IPS-11a (cell line): ENCODE results near the gene BCKDHA.
"Not testable (repeated sequence)": the region's sequence is repeated elsewhere in the genome, so short reads cannot be mapped to it uniquely, and the experiment has no call there.

ENCODE experiments used
- H3K4me3 ChIP-seq: one replicate; pipeline ENCODE4 v1.5.1; 2013; ENCODE audit warnings: low read depth, low read length, control low read depth

BCKDHA gene

DNA sequence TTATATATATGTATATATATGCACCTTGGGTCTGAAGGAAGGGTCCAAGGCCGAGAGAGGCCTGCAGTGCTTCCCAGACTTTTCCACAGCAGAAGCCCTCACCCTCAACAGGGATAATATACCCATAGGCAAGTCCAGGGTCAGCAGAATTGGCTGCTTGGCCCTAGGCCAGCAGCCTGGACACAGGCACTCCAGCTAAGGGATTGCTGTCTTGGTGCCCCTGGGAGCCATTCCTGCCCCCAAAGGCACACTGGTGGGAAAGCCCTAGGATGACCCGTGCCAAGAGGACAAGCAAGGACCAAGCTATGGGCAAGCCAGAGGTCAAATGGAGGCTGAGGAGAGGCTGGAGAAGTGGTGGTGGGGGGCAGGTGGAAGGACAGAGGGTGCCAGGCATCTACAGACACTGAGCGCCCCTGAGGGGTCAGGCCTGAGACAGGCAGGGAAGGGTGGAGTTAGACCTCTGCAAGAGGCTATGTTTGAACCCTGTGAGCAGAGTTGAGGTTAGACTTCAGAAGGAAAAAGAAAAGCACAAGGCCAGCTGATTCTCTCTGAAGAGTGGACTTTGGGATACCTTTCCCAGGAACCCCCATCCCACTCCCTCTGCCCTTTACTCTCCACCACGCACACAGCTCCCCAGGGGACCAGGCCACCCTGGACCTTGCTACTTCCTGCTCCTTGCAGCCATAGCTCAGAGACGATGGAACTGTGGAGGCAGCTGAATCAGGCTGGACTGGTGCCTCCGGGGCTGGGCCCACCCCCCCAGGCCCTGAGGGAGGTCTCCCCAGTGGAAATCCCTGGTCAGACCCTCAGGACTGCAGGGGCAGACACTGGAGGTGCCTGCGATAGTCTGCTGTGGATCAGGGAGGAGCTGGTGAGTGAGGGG is 45.1 kb downstream of the BCKDHA start, which contains the start of gene ERICH4:
Gene ERICH4, plus strand, starts transcription at position 684 of the 883 bp plus-strand sequence. Its CDS starts 14 bp downstream, at position 698.
- no peak within 1 kb of the TSS for H3K4me3 ChIP-seq

DNA sequence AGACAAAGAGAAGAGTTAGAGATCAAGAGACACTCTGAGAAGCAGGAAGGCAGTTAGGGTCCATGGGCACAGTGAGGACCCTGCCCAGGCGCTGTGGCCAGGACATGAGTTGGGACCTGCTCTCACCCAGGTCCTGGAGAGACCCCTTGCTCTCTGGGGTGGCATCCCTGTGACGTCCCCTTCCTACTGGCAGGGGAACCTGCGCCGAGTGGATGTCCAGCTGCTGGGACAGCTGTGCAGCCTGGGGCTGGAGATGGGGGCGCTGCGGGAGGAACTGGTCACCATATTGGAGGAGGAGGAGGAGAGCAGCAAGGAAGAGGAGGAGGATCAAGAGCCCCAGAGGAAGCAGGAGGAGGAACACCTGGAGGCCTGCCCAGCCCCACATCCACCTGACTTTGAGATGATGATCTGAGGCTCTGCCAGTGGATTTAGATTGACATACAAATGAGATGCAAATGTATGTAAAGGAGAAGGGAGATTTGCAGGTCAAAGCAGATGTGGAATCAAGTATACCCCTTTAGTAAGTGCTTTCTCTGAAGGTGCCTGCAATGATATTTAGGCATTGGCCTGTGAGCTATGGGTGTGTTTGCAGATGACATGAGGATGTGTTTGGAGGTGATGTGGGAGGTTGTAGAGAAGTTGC is 46.3 kb downstream of the BCKDHA start:
- H3K4me3 ChIP-seq: no peak overlapping the region

DNA sequence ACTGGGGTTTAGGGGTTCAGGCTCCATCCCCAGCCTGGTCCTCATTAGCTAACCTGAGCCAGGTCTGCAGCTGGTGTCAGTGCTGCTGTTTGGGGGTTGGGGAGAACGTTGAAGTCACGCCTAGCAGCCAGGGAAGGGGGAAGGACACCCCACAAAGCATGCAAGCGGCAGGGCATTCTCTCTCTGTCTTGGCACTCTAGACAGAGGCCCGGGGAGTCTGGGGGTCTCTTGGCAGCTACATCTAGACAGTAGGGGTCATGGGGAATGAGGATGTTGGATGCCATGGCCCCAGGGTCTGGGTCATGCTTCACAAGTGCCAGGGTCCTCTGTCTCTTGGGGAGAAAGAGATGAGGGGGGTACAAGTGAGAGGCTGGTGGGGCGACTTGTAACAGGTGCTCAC is 48.0 kb downstream of the BCKDHA start:
- H3K4me3 ChIP-seq: no peak overlapping the region

DNA sequence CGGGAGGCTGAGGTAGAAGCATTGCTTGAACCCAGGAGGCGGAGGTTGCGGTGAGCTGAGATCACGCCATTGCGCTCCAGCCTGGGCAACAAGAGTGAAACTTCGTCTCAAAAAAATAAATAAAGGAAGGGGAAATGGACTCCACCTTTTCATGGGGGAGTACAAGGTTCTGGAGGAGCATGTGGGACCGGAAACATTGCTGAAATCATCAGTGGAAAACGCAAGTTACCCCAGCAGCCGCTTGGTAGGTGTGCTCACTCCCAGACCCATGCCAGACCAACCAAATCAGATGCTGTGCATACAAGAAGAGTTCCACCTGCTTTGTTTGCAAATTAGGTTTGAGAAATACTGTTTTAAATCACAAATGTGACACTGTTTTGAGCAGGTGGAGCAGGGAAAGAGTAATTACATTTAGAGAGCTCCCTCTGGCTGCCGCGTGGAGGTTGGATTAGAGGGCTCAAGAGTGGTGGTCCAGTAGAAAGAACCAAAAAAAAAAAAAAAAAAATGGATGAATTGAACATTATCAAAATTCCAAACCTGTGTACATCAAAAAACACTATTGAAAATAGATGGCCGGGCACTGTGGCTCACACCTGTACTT is 50.2 kb downstream of the BCKDHA start:
- no peak overlapping the region for H3K4me3 ChIP-seq

DNA sequence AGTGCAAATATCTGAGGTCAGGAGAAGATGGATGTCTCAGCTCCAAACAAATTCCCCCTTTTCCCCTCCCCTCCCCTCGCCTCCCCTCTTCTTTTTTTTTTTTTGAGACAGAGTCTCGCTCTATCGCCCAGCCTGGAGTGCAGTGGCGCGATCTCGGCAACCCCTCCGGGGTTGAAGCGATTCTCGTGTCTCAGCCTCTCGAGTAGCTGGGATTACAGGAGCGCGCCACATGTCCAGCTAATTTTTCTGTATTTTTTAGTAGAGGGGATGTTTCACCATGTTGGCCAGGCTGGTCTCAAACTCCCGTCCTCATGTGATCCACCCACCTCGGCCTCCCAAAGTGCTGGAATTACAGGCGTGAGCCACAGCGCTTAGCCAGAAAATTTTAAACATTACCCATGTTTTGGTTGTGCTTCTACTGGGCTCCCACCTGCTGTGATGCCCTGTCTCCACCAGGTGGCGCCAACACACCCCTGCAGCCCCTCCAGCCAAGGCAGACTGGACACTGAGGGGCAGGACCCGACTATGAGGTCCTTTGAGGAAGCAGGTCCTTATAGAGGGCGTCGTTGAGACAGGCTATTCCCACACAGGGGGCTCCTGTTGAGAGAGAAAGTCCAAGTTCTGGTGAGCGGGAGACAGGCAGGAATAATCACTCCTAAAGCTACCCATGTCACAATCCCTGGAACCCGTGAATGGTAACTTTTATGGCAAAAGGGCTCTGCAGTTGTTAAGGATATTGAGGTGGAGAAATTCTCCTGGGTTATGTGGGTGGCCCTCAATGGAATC is 51.7 kb downstream of the BCKDHA start:
- no peak overlapping the region for H3K4me3 ChIP-seq

GRCh38 chr19:41449865-41450178 is 52.2 kb downstream of the BCKDHA start:
- H3K4me3 ChIP-seq: no peak overlapping the region

GRCh38 chr19:41452584-41453275 is 55.1 kb downstream of the BCKDHA start:
- no peak overlapping the region for H3K4me3 ChIP-seq

DNA sequence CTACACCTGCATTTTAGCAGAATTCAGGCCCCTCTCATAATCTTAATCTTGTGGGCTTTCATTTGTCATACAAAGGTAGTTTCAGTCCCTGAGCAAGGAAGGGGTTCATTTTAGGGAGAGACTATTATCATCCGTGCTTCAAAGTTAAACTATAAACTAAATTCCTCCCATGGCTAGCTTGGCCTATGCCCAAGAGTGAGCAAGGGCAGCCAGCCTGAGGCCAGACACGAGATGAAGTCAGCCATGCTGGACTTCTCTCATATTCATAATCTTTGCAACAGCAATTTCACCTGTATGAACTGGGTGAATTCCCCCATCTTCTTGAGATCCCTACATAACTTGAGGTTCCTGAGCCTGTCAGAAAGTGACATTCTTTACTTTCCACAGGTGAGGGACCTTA is 58.3 kb downstream of the BCKDHA start:
- H3K4me3 ChIP-seq: no peak overlapping the region

DNA sequence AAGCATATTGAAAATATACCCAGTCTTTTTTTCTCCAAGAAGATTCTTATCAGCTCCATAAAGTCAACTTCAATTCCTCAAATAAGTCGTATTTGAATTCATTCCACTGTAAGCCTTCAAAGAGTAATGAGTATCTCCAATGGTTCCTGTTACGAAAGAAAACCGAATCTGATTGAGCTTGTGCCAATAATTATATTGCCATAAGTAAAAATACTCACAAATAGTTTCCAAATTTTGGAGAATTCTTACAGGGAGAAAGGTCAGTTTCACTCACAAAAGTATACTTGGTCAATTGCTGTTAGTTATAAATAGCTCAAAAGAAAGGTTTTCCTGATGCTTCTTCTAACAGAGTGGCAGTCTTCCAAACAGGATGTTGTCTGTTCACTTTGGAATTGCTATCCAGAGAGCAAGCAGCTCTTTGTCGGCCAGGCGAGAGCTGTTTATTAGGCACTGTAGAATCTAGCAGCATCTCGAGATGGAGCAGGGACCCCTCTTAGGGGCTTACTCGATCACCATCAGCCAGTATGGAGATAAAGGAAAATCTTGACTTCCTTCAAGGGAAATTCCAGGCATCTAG is 58.8 kb downstream of the BCKDHA start:
- no peak overlapping the region for H3K4me3 ChIP-seq

DNA sequence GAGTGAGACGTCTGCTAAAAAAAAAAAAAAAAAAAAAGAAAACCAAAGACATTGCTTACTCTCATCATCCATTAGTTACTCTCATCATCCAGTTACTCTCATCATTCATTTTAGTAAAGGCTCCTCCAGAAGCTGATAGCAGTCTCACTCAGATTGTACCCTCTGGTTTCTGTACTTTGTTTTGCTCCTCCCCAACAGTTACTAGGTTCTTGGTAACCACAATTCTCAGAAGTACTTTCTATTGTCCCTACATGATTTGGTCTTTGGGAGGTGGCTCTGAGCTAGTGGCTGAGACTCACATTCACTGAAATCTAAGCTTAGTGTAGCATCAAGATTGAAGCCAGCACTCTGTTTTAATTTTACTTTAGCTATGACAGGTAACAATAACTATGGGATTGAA is 59.6 kb downstream of the BCKDHA start:
- H3K4me3 ChIP-seq: no peak overlapping the region

- H3K4me3 ChIP-seq: no peak overlapping the region
These were observed 64.9 kb downstream of the BCKDHA start for GRCh38 chr19:41462497-41462896.

DNA sequence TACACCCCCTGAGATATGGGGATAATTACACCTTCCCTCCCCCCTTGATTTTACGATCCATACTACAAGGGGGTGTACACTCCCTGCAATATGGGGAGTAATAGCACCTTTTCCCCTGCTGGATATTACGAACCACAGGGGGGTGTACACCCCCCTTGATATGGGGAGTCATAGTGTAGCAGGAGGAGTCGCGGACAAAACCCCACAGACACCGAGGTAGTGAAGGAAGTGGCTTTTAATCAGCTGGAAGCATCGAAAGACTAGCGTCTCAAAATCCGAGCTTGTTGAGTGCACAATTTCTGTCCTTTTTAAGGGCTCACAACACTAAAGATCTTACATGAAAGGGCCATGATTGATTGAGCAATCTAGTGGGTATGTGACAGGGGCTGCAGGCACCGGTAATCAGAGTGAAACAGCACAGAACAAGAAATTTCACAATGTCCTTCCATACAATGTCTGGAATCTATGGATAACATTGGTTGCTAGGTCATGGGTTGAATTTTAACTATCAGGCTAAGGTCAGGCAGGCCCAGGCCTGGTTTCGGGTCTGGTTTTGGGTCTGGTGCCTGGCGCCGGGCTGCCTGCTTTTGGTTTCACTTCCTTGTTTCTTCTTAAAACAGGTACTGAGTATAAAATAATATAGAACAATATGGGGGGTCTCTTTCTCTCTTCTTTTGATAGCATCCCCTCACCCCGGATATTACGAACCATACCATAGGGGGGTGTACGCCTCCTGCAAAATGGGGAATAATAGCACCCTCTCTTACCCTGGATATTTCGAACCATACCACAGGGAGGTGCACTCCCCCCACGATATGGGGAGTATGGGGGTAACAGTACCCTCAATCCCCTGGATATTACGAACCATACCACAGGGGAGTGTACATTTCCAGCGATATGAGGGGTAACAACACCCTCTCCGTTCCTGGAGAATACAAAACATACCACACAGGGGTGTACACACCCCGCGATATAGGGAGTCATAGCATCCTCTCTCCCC is 65.9 kb downstream of the BCKDHA start:
- not testable (repeated sequence) for H3K4me3 ChIP-seq
